Ramos (cell line): ENCODE data around the gene CCDC152.
"Not testable (repeated sequence)": the region's sequence is repeated elsewhere in the genome, so short reads cannot be mapped to it uniquely, and the experiment has no call there.

Source experiments
- in situ Hi-C: fragments of 300-500 bp; cut with MboI; formaldehyde crosslinking; loops from one replicate; pipeline ENCODE4 v1.14.3; 2022; ENCODE audit warnings: low sequenced_read_pairs; ENCODE audit not compliant: unreplicated experiment

Gene CCDC152

DNA sequence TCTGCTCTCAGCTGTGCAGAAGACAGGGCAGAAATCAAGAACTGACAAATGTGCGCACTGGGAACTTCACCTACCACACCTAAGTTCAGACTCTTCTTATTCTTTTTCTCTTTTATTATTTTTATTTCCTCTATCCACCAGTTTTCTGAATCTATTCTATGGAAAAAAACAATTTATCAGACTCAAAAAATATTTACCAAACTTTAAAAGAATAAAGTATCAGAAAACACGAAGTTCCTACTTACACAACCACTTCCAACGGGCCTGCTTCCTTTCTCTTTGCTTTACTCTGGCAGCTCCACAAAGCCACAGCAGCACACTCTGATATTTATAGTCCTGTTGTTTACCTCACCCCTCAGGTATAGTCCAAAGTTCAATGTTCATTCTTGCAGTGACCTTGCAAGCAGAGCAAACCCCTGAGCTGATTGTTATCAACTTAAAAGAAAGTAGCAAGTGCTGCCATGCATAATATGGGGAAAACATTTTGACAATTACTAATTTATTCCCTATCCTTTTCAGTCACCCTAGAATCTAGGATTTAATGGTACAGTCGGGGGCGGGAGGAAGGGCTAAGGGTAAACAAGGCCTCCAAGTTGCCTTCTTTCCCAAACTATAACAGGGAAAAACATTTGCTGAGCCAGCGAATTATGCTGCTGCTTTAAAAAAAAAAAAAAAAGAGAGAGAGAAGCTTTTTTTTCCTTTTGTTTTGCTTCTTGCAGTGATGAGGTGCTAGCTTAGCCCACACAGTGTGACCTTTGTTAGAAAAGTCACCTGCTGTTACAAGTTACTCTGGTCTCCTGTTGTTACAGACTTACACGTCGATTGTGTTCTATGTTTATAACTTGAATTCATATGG is 55.2 kb downstream of the CCDC152 start, which contains the start of gene SELENOP:
Gene SELENOP, minus strand, starts transcription at position 302 of the 856 bp plus-strand sequence. CDS start 3,539 bp downstream, outside the sequence.
- in situ Hi-C loops, result no loop called here

DNA sequence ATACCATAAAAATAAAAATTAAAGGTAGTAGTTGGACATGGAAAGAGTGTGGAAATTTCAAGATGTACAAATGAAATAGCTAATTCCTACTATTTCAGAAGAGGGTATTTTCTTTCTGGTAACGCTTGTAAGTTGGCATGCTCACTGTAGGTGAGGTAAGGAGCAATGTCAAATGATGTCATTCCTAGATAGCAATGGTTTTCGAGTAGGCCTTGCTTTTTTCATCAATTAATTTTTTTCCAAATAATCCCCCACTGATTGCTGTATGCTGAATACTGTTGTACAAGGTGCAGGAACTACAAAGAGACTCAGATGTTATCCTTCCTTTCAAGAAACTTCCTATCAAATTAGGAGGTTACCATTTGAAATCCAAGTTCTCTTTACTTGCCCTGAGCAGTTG is 56.0 kb downstream of the CCDC152 start:
- in situ Hi-C loops, result no loop called here

DNA sequence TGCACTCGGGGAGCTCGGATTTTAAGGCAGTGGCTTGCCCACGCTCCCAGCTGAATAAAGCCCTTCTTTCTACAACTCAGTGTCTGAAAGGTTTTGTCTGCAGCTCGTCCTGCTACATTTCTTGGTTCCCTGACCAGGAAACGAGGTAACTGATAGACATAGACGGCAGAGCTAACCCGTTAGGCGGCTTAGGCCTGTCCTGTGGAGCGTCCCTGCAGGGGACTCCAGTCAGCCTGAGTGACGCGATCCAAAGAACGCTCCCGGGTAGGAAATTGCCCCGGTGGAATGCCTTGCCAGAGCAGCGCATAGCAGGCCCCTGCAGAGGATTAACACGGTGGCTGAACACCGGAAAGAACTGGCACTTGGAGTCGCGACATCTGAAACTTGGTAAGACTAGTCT is 56.9 kb downstream of the CCDC152 start:
- in situ Hi-C loops, result no loop called here

DNA sequence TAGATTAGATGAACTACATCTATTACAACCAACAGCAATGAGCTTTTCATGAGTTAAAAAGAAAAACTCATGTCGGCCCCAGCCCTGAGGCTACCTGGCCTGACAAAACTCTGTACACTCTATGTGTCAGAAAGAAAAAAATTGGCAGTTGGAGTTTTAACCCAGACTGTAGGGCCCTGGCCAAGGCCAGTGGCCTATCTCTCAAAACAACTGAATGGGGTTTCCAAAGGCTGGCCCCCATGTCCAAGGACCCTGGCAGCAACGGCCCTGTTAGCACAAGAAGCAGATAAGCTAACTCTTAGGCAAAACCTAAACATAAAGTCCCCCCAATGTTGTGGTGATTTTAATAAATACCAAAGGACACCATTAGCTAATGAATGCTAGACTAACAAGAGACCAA is 59.9 kb downstream of the CCDC152 start:
- in situ Hi-C loops, result not testable (repeated sequence)

DNA sequence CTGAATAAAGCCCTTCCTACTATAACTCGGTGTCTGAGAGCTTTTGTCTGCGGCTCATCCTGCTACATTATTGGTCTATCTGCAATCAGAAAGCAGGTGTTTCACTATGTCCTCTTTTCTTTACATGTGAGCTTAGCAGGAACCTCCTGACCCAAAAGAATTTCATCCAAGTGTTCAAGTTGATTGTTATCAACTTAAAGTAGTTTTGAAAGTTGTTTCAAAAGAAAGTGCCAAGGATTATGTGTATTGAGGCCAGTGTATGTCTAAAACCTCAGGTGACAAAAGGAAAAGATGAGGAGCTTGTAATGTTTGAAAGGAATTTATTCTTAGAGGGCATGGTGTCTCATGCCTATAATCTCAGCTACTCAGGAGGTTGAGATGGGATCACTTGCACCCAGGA is 63.1 kb downstream of the CCDC152 start:
- in situ Hi-C loops, result no loop called here

DNA sequence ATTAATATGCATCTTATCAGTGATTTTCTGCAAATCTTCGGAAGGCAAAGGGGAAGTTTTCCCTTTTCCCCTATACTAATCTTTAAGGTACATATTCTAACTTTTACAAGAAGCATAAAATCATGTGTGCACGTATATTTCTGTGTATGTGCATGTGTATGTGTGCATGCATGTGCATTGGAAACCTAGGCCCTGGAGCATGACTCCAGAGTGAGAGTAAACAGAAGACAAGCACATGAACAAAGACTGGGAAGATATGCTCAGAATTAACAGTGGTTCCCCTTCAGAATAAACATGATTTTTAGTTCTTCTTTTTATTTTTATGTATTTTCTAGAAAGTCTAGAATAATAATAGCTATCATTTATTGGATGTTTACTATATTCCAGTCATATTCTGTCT is 65.9 kb downstream of the CCDC152 start:
- in situ Hi-C loops, result no loop called here

DNA sequence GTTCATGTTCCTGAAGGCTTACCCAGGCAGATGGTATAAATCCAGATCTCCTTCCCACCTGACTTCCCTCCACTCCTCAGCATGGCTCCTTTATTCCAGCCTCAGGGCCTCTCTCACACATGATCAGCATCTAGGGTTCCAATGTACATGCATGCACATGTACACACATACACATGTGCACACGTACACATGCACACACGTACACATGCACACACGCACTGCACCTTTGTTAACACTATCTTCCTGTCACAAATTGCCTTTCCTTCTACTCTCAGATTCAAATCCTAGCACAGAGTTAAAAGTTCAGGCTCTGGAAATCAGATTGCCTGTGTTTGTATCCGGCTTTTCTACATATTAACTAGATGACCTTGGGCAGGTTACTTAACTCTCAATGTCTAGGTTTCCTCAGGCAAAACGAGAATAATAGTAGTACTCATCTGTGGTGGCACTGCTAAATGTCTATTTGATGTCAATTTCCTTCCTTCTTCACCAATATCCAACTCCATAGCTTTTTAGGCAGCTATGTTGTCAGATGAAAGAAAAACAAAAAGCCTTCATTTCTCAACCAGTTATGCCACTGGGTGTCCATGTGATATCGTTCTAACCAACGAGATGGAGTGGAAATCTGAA is 67.8 kb downstream of the CCDC152 start:
- in situ Hi-C loops, result no loop called here

DNA sequence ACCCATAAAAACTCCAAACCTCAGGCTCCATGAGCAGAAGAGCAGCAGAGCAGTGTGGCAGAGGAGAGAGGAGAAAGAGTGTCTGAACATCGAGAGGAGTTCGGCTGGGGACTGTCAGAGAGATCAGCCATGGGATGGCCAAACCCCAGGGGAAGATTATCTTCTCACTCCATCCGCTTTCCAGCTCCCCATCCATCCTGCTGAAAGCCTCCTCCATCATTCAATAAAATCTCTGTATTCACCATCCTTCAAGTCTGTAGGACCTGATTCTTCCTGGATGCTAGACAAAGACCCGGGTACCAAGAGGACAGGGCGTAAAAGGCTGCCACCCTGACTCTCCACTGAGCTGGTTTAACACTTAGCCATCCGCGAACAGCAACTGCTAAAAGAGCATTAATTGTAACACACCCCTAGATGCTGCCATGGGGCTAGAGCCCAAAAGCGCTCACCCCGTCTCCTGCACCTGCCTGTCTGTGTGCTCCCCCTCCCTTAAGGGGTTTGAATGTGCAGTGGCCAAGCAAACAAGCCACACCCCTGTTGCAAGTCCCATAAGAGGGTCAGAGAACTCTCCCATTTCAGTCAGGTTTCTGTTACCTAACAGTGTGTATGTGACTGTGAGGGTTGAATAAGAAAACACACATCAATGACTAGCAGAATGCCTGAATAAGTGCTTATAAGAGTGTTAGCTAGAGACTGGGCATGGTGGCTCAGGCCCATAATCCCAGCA is 69.0 kb downstream of the CCDC152 start:
- in situ Hi-C loops, result no loop called here

DNA sequence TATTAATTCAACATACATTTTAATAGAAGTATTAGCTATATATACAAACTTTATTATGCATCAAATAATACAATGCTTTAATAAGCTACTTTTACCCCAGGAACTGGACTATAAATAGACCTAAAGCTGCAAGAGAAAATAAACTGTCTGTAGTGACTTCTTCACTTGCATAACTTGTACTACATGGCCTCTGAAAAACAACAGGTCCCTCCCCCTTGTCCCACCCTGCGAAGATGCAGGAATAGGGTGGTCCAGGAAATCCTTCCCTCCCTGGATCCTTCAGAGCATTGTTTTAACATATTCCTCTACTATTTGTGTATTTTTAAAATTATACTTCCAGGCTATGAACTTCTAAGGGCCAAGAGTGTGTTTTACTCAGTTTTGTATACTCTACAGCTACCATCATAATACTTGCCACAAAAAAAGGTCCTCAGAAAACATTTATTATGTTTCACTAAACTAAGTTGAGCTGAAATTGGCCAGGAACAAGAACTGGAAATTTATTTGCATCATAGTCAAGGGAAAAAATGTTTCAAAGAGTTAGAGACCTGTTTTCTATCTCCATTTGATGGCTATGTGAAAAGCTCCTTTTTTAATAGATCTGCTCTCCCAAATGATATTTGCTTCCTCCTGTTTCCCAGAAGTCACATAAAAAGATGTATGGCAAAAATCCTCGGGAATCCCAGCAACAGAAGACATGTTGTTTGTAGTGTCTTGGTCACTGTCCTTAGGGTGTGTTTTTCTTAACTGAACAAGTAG is 70.3 kb downstream of the CCDC152 start:
- in situ Hi-C loops, result no loop called here

DNA sequence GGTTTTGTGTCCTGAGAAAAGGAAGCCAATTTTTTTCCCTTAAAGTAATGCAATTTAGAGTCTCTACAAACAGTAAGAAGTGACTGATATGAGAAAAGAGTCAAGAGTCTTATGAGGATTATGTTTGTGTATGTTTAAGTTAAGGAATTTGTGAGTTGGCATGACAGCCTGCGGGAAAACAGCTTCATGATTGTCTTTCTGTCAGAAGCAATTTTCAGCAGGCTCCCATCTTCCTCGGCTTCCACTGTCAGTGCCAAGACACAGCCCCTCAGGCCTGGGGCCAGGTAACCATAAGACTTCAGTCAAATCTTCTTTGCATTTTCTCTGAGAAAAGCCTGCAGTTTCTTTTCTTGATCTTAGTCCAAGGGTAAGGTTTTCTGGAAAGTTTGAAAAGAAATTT is 72.1 kb downstream of the CCDC152 start:
- in situ Hi-C loops, result no loop called here

DNA sequence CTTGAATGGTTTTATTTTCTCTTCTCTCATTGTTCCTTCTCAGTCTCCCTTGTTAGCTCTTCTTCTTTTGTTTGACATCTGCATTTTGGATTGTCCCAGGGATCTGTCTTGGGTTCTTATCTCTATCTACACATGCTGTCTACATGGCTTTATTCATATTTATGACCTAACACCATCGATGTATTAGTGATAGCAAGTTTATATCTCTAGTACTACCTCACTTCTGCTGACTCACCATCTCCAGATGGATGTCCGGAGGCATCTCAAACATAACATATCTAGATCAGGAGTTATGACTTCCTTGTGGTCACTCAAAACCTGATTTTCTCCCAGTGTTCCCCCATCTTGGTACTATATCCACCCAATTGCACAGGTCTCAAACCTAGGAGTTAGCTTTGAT is 74.3 kb downstream of the CCDC152 start:
- in situ Hi-C loops, result no loop called here

DNA sequence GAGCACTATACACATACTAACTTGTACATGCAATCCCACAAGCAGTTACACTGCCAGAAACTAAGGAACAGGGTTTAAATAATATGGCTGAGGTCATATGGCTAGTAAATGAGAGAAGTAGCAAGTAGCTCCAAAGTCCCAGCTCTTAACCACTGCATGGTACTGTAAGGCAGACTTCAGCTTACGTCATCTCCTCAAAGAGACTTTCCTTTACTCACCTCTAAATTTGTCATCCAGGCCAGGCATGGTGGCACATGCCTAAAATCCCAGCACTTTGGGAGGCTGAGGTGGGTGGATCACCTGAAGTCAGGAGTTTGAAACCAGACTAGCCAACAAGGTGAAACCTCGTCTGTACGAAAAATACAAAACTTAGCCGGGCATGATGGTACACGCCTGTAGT is 75.4 kb downstream of the CCDC152 start:
- in situ Hi-C loops, result no loop called here

DNA sequence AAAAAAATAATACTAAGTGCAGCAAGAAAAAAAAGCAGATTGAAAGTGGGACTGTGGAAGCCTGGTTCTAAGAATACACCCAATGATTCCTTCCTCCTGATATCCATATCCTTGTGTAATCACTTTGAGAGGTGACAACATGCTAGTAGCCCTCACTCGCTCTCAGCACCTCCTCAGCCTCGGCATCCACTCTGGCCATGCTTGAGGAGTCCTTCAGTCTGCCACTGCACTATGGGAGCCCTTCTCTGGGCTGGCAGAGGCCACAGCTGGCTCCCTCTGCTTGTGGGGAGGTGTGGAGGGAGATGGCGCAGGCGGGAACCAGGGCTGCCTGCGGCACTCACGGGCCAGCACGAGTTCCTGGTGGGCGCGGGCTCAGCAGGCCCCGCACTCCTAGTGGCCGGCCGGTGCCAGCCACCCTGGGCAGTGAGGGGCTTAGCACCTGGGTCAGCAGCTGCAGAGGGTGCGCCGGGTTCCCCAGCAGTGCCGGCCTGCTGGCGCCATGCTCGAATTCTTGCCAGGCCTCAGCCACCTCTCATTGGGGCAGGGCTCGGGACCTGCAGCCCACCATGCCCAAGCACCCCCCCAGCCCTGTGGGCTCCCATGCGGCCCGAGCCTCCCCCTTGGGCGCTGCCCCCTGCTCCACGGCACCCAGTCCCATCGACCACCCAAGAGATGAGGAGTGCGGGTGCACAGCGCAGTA is 79.6 kb downstream of the CCDC152 start:
- in situ Hi-C loops, result no loop called here

DNA sequence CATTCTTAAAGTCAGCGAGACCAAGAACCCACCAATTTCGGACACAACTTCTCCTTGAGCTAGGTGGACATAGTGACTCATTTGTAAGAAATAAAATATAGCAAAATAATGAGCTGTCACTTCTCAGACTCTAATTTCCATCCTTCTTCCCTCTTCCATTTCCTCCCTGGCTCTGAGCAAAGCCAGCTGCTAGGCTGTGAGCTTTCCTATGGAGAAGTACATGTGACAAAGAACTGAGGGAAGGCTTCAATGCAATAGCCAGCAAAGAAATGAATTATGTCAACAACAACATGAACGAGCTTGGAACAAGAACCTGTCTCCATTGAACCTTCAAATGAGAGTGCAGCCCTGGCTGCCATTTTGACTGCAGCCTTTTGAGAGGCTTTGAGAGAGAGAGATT is 81.0 kb downstream of the CCDC152 start:
- in situ Hi-C loops, result no loop called here

DNA sequence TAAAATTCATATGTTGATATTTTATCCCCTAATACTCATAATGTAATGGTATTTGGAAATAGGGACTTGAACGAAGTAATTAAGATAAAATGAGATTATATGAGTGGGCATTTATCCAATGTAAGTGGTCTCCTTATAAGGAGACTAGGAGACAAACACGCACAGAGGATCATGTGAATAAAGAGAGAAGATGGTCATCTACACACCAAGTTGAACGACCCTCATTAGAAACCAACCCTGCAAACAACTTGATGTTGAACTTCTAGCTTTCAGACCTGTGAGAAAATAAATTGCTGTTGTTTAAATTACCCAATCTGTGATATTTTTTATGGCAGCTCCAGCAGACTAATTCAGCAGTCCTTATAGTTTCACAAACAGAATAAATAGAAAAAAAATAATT is 82.6 kb downstream of the CCDC152 start:
- in situ Hi-C loops, result no loop called here

DNA sequence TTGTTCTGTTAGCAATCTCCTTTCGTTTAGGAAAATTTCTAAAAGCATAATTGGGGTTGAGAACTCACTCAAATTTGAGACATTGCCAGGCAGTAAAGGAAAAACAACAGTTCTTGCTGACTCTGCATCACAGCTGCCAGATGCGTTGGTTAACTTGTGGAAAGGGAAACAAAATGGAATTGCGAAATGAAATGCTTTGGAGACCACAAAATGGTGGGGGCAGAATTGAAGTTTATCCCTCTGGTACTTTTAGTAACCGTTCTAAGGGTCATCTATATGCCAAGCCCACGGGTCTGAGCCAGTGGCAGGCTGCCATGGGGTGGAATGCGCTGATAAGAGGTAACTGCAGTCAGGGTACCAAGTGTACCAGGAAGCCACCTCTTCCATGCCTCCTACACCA is 83.7 kb downstream of the CCDC152 start:
- in situ Hi-C loops, result no loop called here

DNA sequence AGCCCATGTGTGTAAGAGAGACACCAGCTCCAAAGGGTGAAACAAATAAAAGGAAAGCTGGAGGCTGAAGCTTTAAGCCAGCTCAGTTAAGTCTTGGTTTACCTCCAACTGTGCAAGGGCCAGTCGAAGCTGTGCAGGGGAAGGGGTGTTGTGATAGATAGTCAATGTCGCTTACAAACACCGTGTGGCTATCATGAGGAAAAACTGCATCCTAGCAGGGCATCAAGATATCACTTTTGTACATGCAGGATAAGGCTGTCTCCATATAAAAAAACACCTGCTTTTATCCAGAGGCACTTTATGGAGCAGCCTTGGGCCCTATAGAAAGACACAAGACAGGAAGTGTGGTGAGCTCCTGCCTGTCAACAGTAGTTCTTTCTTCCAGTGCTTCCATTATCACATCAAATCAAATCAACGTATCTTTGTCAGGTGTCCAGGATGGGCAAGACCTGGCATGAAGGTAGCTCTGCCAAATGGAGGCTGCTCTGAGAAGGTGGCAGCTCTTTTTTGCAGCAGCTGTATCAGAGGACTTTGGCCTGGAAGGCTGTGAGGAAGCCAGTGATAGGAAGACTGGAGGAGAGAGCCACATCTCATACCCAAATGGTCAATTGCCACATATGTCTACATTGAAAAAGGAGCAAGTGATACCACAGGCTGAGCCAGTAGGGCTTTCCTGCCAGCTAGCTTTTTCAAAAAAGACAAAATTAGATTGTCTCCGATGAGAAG is 84.4 kb downstream of the CCDC152 start:
- in situ Hi-C loops, result no loop called here

DNA sequence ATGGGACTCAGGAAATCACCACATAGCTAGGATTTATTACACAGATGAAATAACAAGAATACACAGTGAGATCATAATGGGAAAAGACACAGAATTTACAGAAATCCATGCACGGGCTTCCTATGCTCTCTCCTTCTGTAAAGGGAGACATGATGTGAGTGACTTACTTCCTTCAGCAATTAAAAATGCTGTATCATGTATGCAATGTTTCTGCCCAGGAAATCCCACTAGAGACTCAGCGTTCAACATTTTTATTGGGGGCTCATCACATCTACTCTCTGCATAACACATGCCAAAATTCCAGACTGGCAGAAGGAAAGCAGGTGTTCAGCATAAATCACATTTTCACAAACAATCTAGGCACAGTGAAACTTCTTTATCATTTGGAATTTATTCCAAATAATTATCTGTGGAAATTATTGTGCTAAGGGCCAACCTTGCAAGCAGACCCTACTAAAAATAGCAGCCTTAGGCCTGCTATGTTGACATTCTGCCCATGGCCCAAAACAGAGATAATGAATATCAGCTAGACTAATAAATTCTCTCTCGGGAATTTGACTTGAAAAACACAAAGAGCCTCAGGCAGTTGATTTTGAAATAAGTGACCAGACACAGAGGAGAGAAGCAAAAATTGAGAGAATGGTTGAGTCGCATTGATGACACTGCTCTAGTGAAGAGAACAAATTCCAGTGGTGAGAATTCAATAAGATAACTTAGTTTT is 86.5 kb downstream of the CCDC152 start:
- in situ Hi-C loops, result no loop called here
